ENCODE results near the gene SBNO2.

DNA sequence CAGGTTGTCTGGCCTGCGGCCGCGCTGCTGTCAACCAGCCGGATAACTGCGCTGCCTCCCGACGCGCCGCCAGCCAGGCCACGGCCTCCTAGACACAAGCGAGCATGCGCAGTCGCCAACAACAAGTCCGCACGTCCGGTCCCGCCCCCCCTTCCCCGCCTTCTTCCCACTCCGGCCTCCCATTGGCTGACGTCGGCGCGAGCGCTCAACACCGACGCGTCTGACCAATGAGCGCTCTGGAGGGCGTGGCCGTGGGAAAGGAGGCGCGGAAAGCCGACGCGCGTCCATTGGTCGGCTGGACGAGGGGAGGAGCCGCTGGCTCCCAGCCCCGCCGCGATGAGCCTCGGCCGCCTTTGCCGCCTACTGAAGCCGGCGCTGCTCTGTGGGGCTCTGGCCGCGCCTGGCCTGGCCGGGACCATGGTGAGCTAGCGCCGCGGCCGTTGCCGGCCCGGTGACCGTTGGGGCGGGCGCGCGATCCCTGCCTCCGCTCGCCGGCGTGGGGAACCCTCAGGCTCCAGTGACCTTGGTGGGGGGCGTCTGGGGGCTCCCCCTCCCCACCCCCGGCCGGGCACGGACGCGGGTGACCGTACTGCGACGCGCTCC is 70.3 kb downstream of the SBNO2 start, which contains the start of gene GPX4:
- TF ChIP-seq, protein P1, sequence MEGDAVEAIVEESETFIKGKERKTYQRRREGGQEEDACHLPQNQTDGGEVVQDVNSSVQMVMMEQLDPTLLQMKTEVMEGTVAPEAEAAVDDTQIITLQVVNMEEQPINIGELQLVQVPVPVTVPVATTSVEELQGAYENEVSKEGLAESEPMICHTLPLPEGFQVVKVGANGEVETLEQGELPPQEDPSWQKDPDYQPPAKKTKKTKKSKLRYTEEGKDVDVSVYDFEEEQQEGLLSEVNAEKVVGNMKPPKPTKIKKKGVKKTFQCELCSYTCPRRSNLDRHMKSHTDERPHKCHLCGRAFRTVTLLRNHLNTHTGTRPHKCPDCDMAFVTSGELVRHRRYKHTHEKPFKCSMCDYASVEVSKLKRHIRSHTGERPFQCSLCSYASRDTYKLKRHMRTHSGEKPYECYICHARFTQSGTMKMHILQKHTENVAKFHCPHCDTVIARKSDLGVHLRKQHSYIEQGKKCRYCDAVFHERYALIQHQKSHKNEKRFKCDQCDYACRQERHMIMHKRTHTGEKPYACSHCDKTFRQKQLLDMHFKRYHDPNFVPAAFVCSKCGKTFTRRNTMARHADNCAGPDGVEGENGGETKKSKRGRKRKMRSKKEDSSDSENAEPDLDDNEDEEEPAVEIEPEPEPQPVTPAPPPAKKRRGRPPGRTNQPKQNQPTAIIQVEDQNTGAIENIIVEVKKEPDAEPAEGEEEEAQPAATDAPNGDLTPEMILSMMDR (IDR thresholded peaks at IDR 0.05; ENCODE audit: low read length): no peak
- TF ChIP-seq EZH2 (optimal IDR thresholded peaks at IDR 0.05; ENCODE audit: low read depth, low read length): no peak
- no peak for TF ChIP-seq EZH2phosphoT487 (IDR thresholded peaks at IDR 0.05; ENCODE audit: low read length)
